ENCODE measurements around the gene KSR1.

GRCh38 chr17:27563532-27563931 lies 107.3 kb downstream of the KSR1 start:
- TF ChIP-seq CTCF (IDR thresholded peaks at IDR 0.05) = no peak
- no peak for TF ChIP-seq ZFX (IDR thresholded peaks at IDR 0.05; ENCODE audit: borderline replicate concordance)

Data from 22Rv1 (cell line).